ENCODE results near the gene NTM. TPM values are rescaled to one million over a fixed set of nuclear protein-coding genes. Genes with fewer than 3 reads are reported as not detected.

The NTM gene
- total and polyA plus RNA-seq, 10 donors: 0.13 to 1.6 (median 0.67) TPM

- DNase-seq: no peak
- 84 to 89% (median 86%) methylated on average over 11 of the region's 11 CpGs for WGBS, 5 donors
- Histone ChIP-seq H3K27me3 (replicated peaks in 1 of 7) (peaks cover 0 to 14% (median 0%) of the 10 kb centered on the region in 7 donors), H3K9me3 (no peaks in the 10 kb centered on the region), H3K4me3 (no peak overlapping the region), H3K36me3 (no peaks in the 10 kb centered on the region), H3K27ac (no peak overlapping the region), H3K4me1 (no peaks in the 10 kb centered on the region)
- intact Hi-C loops (cut with DNase I; ENCODE audit: low total_unique reads): no loop called here
- TF ChIP-seq POLR2A (IDR thresholded peaks at IDR 0.05) (no peak), POLR2AphosphoS5 (IDR thresholded peaks at IDR 0.05) (no peak), CTCF (IDR thresholded peaks at IDR 0.05 in 8 of 11, conservative IDR thresholded peaks at IDR 0.05 in 3 of 11) (no peak)
Observed at GRCh38 chr11:131659931-131660330, 289.5 kb downstream of the NTM start.

GRCh38 chr11:131661132-131661531, 290.7 kb downstream of the NTM start:
- Histone ChIP-seq H3K27ac (no peak overlapping the region), H3K9me3 (no peaks in the 10 kb centered on the region), H3K27me3 (replicated peaks in 1 of 7) (peaks cover 0 to 14% (median 0%) of the 10 kb centered on the region in 7 donors), H3K36me3 (no peaks in the 10 kb centered on the region), H3K4me1 (no peaks in the 10 kb centered on the region), H3K4me3 (no peak overlapping the region)
- intact Hi-C loops (cut with DNase I; ENCODE audit: low total_unique reads): no loop called here
- no peak for DNase-seq
- TF ChIP-seq POLR2A (IDR thresholded peaks at IDR 0.05) (no peak), CTCF (IDR thresholded peaks at IDR 0.05 in 8 of 11, conservative IDR thresholded peaks at IDR 0.05 in 3 of 11) (no peak), POLR2AphosphoS5 (IDR thresholded peaks at IDR 0.05) (no peak)
- 72 to 81% (median 77%) methylated on average over 3 of the region's 3 CpGs for WGBS, 5 donors

- 69 to 81% (median 74%) methylated on average over 13 of the region's 13 CpGs for WGBS, 5 donors
Observed at GRCh38 chr11:131662317-131662972, 292.0 kb downstream of the NTM start.

GRCh38 chr11:131662993-131663392, 292.6 kb downstream of the NTM start:
- TF ChIP-seq CTCF (IDR thresholded peaks at IDR 0.05 in 8 of 11, conservative IDR thresholded peaks at IDR 0.05 in 3 of 11): no peak
- no peak for TF ChIP-seq POLR2A (IDR thresholded peaks at IDR 0.05)
- TF ChIP-seq POLR2AphosphoS5 (IDR thresholded peaks at IDR 0.05): no peak
- Histone ChIP-seq H3K4me3 (no peak overlapping the region), H3K27ac (no peak overlapping the region), H3K27me3 (replicated peaks in 1 of 7) (peaks cover 0 to 14% (median 0%) of the 10 kb centered on the region in 7 donors), H3K9me3 (no peaks in the 10 kb centered on the region), H3K36me3 (no peaks in the 10 kb centered on the region), H3K4me1 (no peaks in the 10 kb centered on the region)
- DNase-seq: no peak
- intact Hi-C loops (cut with DNase I; ENCODE audit: low total_unique reads): no loop called here
- 84 to 93% (median 91%) methylated on average over 9 of the region's 9 CpGs for WGBS, 5 donors

More at GRCh38 chr11:131662317-131662972, 292.0 kb downstream of the NTM start:
- no peaks in the 10 kb centered on the region for H3K4me1 ChIP-seq
- peaks cover 0 to 14% (median 0%) of the 10 kb centered on the region in 7 donors for H3K27me3 ChIP-seq (replicated peaks in 1 of 7)
- TF ChIP-seq POLR2AphosphoS5 (IDR thresholded peaks at IDR 0.05) (no peak), POLR2A (IDR thresholded peaks at IDR 0.05) (no peak)
- intact Hi-C loops (cut with DNase I; ENCODE audit: low total_unique reads): no loop called here
- H3K9me3 ChIP-seq: no peaks in the 10 kb centered on the region
- no peak overlapping the region for H3K4me3 ChIP-seq
- no peak for DNase-seq
- no peaks in the 10 kb centered on the region for H3K36me3 ChIP-seq
- no peak overlapping the region for H3K27ac ChIP-seq

Measured in spleen (tissue), 11 donors.